HG03135 (cell line): ENCODE data around the gene CLASRP.

Source experiments
- ATAC-seq: cut with Tn5 transposase; IDR thresholded peaks from one replicate; pipeline ENCODE4 v1.9.1; 2021; ENCODE audit warnings: mild to moderate bottlenecking, moderate library complexity; ENCODE audit not compliant: unreplicated experiment

CLASRP gene

DNA sequence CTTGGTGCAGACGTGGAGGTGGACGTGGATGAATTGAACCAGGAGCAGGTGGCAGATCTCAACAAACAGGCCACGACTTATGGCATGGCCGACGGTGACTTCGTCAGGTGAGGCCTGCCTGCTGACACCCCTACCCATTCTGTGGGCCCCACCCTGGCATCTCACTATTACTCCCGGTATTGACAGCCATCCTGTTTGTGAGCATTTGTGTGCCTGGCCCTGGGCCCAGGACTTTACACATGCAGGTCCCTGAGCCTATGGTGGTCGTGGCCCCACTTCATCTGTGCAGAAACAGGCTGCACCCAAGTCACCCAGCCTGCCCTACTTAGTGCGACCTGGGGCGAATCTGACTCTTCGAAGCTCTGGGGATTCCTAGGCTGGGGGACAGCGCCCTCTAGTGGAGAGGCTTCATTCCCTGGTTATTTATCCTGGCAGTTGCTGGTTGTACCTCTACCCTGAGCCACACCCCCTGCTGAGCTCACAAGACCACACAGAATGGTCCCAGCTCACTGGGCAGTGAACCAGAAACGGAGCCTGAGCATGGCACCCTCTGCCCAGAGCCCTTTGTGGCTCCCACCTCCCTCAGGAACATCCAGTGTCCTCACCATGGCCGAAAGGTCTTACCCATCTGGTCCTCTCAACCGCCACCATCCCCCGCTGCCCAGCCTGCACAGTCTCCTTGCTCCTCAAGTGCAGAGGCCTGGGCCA is 20.6 kb downstream of the CLASRP start:
- ATAC-seq = peak; percentile 57

DNA sequence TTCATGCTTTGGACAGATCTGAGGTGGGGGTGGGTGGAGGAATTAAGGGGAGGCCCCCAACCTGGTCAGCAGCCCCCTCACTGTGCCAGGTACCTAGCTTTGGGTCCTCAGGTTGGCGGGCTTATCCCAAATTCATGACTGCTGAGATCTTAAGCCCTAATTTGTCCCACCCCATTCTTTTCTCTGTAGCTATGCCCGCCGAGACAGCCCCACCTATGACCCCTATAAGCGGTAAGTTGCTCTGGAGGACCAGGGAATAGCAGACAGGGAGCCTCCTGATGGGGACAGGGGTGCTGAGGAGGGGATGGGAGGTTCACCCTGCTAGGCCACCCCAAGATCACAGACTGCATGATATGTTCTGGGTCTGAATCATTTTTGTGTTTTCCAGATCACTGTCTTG is 23.1 kb downstream of the CLASRP start:
- no peak for ATAC-seq

DNA sequence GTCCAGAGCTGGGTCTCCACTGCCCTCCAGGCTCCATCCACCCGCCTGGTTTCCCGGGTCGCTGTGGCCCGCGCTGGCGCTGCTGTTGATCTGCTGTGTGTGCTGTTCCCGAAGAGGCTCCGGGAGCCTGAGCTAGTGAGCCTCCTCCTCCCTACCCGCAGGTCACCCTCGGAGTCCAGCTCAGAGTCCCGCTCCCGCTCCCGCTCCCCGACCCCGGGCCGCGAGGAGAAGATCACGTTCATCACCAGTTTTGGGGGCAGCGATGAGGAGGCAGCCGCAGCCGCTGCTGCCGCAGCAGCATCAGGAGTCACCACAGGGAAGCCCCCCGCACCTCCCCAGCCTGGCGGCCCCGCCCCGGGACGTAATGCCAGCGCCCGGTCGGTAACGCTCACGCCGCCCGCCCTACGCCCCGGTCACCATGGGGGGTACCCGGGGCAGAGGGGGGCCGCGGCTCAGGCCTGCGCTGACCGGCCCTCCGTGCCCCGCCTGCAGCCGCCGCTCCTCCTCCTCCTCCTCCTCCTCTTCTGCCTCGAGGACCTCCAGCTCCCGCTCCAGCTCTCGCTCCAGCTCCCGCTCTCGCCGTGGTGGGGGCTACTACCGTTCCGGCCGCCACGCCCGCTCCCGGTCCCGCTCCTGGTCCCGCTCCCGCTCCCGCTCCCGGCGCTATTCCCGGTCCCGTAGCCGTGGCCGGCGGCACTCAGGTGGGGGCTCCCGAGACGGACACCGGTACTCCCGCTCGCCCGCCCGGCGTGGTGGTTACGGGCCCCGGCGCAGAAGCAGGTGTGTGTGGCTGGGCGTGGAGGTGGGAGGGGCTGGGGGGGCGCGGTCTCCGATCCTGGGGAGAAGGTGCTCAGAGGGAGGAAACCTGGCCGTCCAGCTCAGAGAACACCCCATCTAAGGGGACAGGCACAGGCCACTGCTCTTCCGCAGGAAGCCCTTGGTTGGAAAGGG is 25.3 kb downstream of the CLASRP start:
- no peak for ATAC-seq

DNA sequence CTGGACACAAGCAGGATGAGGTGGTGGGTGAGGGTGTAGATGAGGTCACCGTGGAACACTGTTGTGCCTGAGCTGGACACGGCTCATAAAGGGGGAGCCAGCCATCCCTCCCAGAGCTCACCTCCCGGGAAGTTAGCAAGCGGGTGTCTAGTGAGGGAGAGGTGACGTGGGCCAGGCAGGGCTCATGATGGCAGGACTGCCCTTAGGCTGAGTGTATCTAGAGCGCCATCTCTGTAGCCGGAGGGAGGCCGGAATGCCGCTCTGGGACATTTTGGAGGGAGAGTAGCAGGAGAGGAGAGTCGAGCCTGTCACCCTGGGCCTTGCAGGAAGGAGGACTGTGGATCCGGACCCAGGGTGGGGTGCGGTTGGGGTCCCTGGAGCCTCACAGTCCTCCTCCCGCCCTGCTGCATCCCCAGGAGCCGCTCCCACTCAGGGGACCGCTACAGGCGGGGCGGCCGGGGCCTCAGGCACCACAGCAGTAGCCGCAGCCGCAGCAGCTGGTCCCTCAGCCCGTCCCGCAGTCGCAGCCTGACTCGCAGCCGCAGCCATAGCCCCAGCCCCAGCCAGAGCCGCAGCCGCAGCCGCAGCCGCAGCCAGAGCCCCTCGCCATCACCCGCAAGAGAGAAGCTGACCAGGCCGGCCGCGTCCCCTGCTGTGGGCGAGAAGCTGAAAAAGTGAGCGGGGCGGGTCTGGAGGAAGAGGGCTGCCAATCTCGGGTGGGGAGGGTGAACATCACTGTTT is 28.2 kb downstream of the CLASRP start:
- no peak for ATAC-seq

DNA sequence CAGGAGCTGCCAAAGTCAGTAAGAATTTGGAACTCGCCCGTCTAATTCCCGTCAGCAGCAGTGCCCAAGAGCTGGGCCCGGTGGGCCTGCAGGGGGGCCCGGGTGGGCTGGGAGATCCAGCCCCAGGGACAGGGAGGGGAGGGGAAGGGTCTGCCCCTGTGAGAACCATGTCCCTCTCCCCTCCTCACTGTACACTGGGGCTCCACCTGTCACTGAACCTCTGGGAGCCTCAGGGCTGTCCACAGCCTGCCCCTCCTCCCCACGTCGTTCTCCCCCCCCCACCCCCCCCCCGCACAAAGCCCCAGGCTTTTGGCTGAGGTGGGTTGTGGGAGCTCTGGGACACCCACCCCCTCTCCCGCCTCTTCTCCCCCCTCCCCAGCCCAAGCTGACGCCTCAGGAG is 29.2 kb downstream of the CLASRP start:
- ATAC-seq = no peak

DNA sequence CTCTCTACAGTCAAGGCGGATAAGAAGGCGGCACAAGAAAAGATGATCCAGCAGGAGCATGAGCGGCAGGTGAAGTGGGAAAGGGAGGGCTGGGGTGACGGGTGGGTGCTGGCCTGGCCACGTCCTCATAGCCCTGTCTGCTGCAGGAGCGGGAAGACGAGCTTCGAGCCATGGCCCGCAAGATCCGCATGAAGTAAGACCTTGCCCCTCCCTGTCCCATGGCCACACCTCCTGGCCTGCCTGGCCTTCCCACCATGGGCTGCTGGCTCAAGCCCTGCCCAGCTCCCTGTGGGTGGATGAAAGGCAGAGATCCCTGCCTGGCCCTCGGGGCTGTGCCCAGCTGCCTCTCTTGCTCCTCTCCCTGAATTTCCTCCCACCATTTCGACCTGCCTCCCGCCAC is 30.2 kb downstream of the CLASRP start:
- no peak for ATAC-seq

DNA sequence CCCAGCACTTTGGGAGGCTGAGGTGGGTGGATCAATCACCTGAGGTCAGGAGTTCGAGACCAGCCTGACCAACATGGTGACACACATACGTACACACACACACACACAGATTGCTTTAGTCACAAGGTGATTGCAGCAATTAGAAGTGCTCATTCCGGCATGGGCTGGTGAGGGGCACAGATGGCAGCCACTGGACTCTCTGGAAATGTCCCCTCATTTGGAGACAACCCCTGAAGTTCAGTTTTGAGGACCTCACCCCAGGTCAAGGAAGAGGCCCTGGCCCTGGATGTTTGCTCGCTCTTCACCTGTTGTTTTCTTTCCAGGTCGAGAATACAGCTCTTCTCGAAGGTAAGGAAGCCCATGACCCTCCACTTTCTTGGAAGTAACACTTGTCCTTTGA is 31.4 kb downstream of the CLASRP start:
- ATAC-seq = no peak

DNA sequence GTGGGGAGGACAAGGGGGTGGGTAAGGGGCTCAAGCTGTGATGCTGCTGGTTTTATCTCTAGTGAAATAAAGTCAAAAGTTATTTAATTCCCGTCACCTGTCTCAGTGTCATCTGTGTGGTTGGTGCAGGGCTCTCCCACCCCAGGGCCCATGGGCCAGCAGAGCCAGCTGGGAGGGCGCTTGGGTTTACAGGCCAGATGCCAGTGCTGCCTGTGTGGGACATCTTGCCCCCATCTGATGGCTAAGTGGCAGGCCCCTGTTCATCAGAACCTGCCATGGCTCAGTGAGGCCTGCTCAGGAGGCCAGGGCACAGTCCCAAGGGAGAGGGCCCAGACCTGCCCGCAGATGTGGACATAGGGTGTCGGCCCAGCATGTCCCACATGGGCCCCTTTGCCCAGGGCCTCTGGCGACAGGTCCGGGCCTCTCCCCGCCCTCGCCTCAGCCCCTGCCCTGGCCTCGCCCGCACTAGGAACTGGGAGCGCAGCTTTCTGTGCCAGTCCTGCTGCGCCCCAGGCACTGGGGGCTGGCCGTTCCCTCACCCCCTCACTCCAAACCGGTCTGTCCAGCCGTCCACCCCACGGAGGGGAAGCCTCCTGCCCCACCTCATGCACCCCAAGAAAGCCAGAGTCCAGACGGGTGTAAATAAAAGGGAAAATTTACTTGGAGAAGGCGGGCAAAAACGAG is 32.2 kb downstream of the CLASRP start:
- ATAC-seq = no peak

DNA sequence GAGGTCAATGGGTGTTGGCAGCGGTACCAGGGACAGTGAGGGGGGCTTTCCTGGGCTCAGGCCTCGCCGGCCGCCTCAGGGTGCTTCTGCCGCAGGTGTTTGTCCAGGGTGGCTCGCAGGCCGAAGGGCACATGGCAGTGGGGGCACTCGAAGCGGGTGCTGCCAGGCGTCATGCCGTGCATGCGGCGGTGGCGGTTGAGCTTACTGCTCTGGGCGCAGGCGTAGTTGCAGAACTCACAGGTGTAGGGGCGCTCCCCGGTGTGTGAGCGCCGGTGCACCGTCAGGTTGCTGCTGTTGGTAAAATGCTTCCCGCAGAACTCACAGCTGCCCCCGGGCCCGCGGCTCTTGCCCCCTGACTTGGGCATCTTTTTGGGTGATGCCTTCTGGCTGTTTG is 32.7 kb downstream of the CLASRP start:
- no peak for ATAC-seq

DNA sequence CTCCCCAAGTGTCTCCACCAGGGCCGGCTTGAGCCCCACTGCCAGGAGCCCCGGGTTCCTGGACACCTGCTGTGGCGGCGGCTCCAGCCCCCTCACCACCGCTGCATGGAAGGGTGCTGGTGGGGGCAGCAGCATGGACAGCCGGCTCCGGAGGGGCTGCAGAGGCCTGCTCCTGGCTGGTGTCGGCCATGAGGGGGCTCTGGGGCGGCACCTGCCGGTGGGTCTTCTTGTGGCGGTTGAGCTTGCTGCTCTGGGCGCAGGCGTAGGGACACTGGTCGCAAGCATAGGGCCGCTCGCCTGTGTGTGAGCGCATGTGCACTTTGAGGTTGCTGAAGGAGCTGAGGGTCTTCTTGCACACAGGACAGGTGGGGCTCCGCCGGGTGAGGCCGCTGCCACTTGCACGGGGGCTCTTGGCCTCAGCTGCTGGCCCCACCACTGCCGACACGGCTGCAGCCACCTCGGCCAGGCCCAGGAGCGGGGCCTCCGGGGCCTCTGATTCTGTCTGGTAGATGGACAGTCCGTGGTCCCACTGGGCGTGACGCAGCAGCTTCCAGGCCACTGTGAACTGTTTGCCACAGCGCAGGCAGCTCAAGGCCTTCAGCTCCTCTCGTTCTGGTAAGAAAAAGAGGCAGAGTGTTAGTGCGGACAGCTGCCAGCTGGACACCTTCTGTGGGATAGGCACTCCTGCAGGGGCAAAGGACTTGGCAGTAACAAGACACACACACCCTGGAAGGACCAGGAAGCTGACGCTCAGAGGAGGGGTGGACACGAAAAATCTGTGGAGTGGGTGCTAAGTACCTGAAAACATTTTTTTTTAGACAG is 33.3 kb downstream of the CLASRP start:
- no peak for ATAC-seq

DNA sequence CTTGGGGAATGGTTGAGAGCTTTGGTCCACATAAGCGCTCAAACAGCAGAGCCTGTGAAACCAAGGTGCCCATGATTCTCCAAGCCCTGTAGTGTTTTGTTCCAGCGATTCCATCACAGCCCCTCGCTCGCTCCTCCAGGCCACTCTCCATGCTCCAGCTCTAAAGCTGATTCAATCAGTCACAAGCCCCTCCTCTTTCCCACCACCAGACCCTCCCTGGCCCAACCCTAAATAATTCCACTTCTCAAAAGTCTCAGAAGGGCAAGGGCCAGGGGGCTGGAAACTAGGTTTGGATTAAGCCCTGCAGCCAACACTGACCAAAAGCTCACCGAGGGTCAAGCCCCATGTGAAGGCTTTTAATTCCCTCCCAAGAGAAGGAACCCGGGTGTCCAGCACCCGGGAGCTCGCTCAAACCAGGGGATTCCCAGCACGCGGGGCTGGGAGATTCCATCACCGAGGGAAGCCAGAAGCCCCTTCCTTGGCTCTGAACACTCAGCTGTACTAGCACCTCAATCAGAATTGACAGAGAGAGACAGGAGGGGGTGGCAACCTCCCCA is 36.0 kb downstream of the CLASRP start:
- ATAC-seq = no peak

DNA sequence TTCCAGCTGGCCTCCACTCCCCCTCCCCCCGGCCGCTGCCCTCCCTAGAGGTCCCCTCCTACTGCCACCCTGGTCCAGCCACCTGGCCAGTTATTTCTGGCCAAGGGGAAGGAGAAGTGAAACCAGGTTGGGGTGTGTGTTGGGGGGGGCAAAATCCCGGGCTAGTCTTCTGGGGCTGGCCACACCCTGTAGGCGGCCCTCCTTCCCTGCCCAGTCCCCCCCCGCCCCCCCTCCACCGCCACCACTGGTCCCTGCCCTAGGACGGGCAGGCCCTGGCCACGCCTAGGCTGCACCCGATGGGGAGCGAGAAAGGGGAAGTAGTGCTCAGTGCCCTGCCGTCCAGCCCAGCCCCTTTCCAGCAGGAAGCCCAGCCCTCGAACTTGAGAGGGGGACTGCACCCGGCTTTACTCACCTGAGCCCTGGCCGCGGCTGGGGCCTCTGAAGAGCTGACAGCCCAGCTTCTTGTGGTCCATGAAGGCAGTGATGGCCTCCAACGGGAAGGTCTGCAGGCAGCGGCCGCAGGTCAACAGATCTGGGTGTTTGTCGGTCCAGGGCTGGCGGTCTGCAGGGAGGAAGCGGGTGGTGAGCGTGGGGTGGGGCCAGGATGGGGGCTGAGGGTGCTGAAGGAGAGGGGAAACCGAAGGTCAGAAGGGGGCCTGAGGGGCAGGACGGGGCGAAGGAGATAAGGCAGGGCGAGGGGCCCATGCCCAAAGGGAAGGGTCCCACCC is 36.6 kb downstream of the CLASRP start:
- peak; percentile 50 for ATAC-seq

DNA sequence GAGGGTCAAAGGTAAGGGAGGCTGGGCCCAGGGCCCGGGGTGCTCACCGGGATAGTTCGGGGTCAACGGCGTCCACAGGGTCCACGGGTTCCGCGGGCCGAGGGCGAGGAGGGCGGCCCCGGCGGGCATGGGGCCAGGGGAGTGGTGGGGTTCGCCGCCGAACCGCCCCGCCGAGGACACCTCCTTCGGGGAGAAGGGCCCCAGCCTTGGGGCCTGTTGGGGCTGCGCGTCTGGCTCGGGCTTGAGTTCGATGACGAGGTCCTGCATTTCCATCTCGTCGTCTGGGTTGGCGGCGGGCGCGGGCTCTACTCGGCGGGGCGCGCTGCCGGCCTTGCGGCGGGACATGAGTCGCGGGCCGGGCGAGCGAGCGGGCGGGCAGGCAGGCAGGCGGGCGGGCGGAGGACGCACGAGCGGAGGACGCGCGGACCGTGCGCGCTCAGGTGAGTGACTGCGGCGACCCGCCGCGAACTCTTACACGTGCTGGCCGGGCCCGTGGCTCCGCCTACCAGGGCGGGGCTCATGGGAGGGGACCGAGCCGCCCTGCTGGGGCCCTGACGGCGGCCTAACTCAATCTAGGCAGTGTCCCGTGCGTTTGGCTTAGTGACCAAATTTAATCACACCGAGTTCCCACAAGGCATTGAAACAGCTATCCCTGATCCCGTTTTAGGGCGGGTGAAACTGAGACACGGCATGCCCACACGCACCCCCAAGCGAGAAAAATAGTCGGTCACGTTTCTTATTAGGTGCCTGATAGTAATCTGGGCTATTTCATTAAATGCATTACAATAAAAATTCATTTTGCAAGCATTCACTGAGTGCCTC is 37.4 kb downstream of the CLASRP start, which contains the start of gene ZNF296:
ZNF296 (minus strand) TSS at position 450 of the 822 bp plus-strand sequence; CDS start at position 345, 105 bp downstream.
- ATAC-seq = no peak

DNA sequence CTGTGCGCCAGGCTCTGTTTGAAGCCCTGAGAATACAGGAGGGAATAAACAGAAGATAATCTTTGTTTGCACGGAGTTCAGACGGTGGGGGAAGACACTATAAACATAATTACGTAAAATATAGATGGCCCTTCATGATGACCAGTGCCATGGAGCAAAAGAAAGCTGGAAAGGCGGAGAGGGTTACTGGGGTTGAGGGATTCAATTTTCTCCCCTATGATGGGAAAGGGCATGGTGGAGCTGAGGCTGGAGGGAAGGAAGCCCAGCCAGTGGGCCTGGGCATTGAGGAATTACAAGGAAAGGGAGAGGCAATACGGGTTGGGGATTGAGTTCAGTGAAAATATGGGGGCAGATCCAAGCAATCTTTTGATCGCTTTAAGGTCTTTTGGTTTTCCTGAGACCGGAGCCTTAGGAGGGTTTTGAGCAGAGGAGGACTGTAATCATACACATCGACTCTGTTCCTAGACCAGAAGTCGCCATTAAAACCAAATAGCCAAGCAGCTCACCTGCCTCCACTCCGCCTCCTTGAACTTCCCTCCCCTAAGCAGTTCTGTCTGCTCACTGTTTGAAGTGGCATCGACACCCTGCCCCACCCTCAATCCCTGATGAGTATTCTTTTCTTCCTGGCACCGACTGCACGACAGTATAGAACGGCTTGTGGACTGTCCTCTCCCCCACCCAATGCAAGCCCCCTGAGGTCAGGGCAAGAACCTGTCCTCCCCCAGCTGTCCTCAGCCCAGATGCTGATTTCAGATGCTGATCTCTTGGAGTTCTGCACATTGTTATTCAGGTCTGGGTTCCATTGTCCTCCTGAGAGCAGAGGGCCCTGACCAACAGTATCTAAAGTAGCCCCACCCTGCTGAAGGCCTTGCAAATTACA is 38.2 kb downstream of the CLASRP start:
- no peak for ATAC-seq

DNA sequence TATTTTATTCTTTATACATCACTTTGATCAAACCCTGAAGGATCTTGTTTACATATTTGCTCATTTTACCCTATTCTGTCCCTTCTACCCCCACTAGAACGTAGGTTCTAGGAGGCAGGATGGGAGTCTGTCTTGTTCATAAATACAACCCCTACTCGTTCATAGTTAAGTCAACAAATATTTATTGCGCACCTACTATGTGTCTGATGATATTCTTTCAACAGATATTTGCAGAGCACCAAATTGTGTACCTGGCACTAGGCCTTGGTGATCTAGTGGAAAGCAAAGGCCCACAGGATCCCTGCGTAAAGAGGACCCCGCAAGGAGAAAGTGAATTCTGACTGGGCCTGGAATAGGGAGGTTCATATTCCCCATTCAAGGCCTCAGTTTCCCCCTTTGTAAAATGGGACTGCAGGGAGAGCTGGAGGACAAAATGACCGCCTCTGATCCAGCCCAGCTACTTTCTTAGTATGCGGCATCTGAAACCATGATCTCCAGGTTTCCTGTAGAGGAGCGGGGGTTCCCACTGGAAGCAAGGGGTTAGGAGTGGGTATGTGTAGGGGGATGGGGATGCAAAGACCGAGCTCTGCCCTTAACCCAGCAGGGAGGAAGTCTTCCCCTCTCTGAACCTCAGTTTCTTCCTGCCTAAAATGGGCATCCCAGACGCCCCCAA is 39.7 kb downstream of the CLASRP start:
- ATAC-seq = no peak

DNA sequence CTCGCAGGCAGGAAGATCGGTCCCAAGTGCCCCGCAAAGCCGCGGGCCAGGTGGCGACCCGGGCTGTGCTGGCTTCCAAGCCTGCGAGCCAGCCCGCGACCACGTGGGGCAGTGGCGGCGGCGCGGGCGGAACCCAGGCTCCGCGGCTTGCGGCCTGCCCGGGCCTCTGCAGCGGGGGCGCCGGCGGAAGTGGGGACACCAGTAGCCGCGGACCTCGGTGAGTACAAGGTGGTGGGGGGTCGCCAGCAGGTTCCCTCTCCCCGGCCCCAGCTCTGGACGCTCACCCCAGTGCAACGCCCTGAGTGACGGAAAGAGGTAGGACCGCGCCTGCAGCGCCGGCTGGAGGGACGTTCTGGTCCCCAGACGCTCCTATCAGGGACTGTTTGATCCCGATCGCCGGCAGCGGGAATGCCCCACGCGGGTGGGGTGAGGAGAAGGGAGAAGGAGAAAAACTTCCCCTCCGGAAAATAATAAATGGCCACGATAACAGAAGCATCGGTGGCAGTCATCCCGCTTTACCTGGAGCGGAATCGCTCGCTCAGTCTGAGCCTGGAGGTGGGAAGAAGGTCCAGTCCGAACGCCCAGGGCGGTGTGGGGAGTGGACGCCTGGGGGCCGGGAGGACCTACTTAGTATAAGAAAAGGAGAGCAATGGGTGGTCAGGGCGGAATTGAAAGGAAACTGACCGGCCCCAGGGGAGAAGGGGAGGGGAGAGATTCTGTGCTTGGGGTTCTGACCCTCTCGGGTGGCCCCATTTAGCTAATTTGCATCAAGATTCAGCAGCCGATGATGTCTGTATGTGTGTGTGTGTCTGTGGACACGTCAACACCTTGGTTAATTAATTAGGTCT is 40.4 kb downstream of the CLASRP start, which contains the start of gene GEMIN7:
GEMIN7 (plus strand) TSS at position 198 of the 848 bp plus-strand sequence. CDS start 10,855 bp downstream, outside the sequence.
- peak; percentile 30 for ATAC-seq
